ENCODE results near the gene HELZ2. TPM values are rescaled to one million over a fixed set of nuclear protein-coding genes. Genes with fewer than 3 reads are reported as not detected.

HELZ2 gene
- total RNA-seq, 2 experiments from 2014 or later, result 6.5 to 8.3 TPM

DNA sequence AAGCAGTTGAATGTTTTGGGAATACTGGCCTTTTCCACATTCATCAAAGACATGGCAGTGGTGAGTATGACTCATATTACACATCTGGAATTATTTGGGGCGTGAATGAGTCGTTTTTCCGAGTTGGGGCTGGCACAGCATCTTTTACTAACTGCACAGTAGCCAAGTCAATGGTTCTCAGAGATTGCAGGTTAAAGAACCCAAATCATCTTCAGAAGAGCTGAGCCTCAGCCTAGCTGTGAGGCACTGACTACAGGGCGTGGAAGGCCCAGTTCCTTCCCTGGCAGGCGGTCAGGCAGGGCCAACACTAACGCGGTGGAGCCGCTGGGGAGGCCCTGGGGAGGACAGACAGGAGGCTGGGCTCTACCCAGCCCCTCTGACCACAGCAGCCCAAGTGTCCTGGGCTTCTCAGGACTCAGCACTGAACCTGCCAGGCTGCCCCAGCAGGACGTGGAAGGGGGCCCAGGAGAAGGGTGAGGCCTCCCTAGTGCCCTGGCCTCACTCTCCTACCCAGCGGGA, 20.1 kb upstream of the HELZ2 start:
- ChIA-PET CTCF (ENCODE audit: unreplicated experiment) (no interaction called here), POLR2A (no interaction called here)
- Histone ChIP-seq H3K79me2 (ENCODE audit: insufficient read depth, low read depth, low read length) (no peaks in the 10 kb centered on the region), H4K20me1 (ENCODE audit: insufficient read depth, low read length) (no peaks in the 10 kb centered on the region), H3K9me3 (ENCODE audit: low read length) (no peaks in the 10 kb centered on the region), H3K9me2 (ENCODE audit: insufficient read depth, low read length) (no peaks in the 10 kb centered on the region), H3K4me2 (ENCODE audit: low read length) (no peak overlapping the region), H2AFZ (ENCODE audit: low read length) (no peak overlapping the region), H3K4me3 (ENCODE audit: low read depth, low read length, poor library complexity, severe bottlenecking) (no peak overlapping the region), H3K4me1 (ENCODE audit: insufficient read depth, low read length, poor library complexity, severe bottlenecking) (no peaks in the 10 kb centered on the region), H3K27ac (ENCODE audit: low read depth, low read length, poor library complexity, severe bottlenecking) (no peak overlapping the region), H3K36me3 (ENCODE audit: insufficient read depth, low read length) (peaks cover 28% of the 10 kb centered on the region)
- no TSS peak for BruUV-seq (replicated peaks)
- TF ChIP-seq EZH2phosphoT487 (IDR thresholded peaks at IDR 0.05; ENCODE audit: borderline replicate concordance, low read depth, low read length), result no peak
- TF ChIP-seq, protein P1, sequence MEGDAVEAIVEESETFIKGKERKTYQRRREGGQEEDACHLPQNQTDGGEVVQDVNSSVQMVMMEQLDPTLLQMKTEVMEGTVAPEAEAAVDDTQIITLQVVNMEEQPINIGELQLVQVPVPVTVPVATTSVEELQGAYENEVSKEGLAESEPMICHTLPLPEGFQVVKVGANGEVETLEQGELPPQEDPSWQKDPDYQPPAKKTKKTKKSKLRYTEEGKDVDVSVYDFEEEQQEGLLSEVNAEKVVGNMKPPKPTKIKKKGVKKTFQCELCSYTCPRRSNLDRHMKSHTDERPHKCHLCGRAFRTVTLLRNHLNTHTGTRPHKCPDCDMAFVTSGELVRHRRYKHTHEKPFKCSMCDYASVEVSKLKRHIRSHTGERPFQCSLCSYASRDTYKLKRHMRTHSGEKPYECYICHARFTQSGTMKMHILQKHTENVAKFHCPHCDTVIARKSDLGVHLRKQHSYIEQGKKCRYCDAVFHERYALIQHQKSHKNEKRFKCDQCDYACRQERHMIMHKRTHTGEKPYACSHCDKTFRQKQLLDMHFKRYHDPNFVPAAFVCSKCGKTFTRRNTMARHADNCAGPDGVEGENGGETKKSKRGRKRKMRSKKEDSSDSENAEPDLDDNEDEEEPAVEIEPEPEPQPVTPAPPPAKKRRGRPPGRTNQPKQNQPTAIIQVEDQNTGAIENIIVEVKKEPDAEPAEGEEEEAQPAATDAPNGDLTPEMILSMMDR (conservative IDR thresholded peaks at IDR 0.05; ENCODE audit: low read length), result no peak
- intact Hi-C loops (cut with micrococcal nuclease; ENCODE audit: unreplicated experiment), result no loop called here
- no peak for DNase-seq (ENCODE audit: low spot score)

DNA sequence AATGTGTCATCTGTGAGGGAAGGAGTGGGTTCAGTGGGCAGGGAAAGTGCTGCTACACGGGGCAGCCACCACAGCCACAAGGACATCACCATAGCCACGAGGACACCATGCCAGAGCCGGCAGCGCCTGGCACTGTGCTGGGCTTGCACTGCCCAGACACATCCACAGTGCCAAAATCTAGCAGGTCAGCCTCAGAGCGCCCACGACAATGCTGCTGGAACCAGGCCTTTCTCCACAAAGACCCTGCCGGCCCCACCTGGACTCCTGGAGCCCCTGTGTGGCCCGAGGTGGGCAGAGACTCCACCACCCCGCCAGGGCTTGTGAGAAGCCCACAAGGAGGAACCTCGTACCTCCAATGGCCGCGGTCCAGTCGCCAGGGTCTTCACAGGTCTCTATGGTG, 18.6 kb upstream of the HELZ2 start:
- CTCF ChIA-PET (ENCODE audit: unreplicated experiment), result no interaction called here
- Histone ChIP-seq H3K9me3 (ENCODE audit: low read length) (no peaks in the 10 kb centered on the region), H3K36me3 (ENCODE audit: insufficient read depth, low read length) (peaks cover 28% of the 10 kb centered on the region), H3K4me2 (ENCODE audit: low read length) (no peak overlapping the region), H3K9me2 (ENCODE audit: insufficient read depth, low read length) (no peaks in the 10 kb centered on the region), H3K27ac (ENCODE audit: low read depth, low read length, poor library complexity, severe bottlenecking) (no peak overlapping the region), H3K4me3 (ENCODE audit: low read depth, low read length, poor library complexity, severe bottlenecking) (no peak overlapping the region), H3K79me2 (ENCODE audit: insufficient read depth, low read depth, low read length) (no peaks in the 10 kb centered on the region), H4K20me1 (ENCODE audit: insufficient read depth, low read length) (no peaks in the 10 kb centered on the region), H2AFZ (ENCODE audit: low read length) (no peak overlapping the region), H3K4me1 (ENCODE audit: insufficient read depth, low read length, poor library complexity, severe bottlenecking) (no peaks in the 10 kb centered on the region)
- intact Hi-C loops (cut with micrococcal nuclease; ENCODE audit: unreplicated experiment), result no loop called here
- BruUV-seq (replicated peaks), result no TSS peak
- no peak for DNase-seq (ENCODE audit: low spot score)
- TF ChIP-seq EZH2phosphoT487 (IDR thresholded peaks at IDR 0.05; ENCODE audit: borderline replicate concordance, low read depth, low read length), result no peak
- POLR2A ChIA-PET, result no interaction called here

DNA sequence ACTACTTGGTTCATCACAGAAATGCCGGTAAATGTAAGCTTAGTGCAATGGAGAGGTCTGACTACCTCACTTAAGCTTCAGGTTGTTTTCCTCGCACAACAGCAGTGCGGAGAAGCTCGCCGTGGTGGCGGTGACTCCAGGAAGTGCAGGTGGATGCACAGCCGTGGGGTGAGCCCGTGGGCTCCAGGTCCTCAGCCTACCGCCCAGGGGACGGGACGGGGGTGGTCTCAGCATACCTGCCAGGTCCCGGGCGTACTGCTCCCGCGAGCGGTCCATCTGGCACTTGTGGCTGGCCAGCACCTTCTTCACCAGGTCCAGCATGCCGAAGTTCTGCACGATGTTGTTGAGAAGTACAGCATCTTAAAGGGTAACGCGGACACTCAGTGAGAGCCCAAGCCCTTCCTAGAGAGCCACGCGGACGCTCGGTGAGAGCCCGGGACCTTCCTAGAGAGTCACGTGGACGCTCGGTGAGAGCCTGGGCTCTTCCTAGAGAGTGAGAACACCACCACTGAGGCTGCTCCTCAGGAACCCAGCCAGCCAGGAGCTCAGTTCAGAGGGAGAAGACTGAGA, 17.8 kb upstream of the HELZ2 start:
- no peaks in the 10 kb centered on the region for H3K4me1 ChIP-seq (ENCODE audit: insufficient read depth, low read length, poor library complexity, severe bottlenecking)

More for the DNA sequence above, 17.8 kb upstream of the HELZ2 start:
- intact Hi-C loops (cut with micrococcal nuclease; ENCODE audit: unreplicated experiment), result no loop called here
- no peaks in the 10 kb centered on the region for H3K9me3 ChIP-seq (ENCODE audit: low read length)
- H3K9me2 ChIP-seq (ENCODE audit: insufficient read depth, low read length), result no peaks in the 10 kb centered on the region
- no peak overlapping the region for H3K4me2 ChIP-seq (ENCODE audit: low read length)
- H3K36me3 ChIP-seq (ENCODE audit: insufficient read depth, low read length), result peaks cover 24% of the 10 kb centered on the region
- no peak overlapping the region for H3K27ac ChIP-seq (ENCODE audit: low read depth, low read length, poor library complexity, severe bottlenecking)
- no peak for DNase-seq (ENCODE audit: low spot score)
- ChIA-PET POLR2A (no interaction called here), CTCF (ENCODE audit: unreplicated experiment) (no interaction called here)
- H4K20me1 ChIP-seq (ENCODE audit: insufficient read depth, low read length), result no peaks in the 10 kb centered on the region
- H2AFZ ChIP-seq (ENCODE audit: low read length), result no peak overlapping the region
- H3K79me2 ChIP-seq (ENCODE audit: insufficient read depth, low read depth, low read length), result no peaks in the 10 kb centered on the region
- TF ChIP-seq, protein P1 (conservative IDR thresholded peaks at IDR 0.05; ENCODE audit: low read length), result no peak
- no peak for TF ChIP-seq EZH2phosphoT487 (IDR thresholded peaks at IDR 0.05; ENCODE audit: borderline replicate concordance, low read depth, low read length)
- no TSS peak for BruUV-seq (replicated peaks)
- no peak overlapping the region for H3K4me3 ChIP-seq (ENCODE audit: low read depth, low read length, poor library complexity, severe bottlenecking)
